GM12878 (cell line): ENCODE measurements around the gene CIAO2B.

Experiments used
- ASH2L ChIP-seq: fragments of 300-600, 200-600 bp; sonication (generic); IDR thresholded peaks from 2 replicates; pipeline ENCODE4 v1.6.1; 2017; ENCODE audit warnings: low read depth, mild to moderate bottlenecking, borderline replicate concordance
- BRCA1 ChIP-seq: IDR thresholded peaks from 2 replicates; pipeline ENCODE4 v1.6.1; 2011; ENCODE audit warnings: low read depth, low read length, improper control_type of control experiment
- CHD1 ChIP-seq: IDR thresholded peaks from 2 replicates; pipeline ENCODE4 v1.6.1; 2012; ENCODE audit warnings: low read depth, low read length, improper control_type of control experiment
- CTCF ChIP-seq, 3 experiments: IDR thresholded peaks in 2 of 3; conservative IDR thresholded peaks in 1 of 3; 2 replicates each; pipeline ENCODE4 v1.5.1; 2011; ENCODE audit warnings: low read depth in 3 of 3, low read length in 3 of 3, mild to moderate bottlenecking in 3 of 3, control low read depth in 2 of 3, moderate library complexity in 2 of 3, inconsistent platforms in 1 of 3, mixed read lengths in 1 of 3; ENCODE audit not compliant: control insufficient read depth in 2 of 3, insufficient read depth in 1 of 3; ENCODE audit errors: extremely low read depth in 1 of 3
- EP300 ChIP-seq, 2 experiments: fragments of 150-350 bp in 1 of 2; IDR thresholded peaks; 2 replicates each; pipeline ENCODE4 v1.6.1; 2011 to 2012; ENCODE audit warnings: low read depth in 2 of 2, low read length in 2 of 2, borderline replicate concordance in 1 of 2, improper control_type of control experiment in 1 of 2, inconsistent platforms in 1 of 2; ENCODE audit not compliant: control insufficient read depth in 1 of 2
- FOXK2 ChIP-seq: fragments of 450-650 bp; IDR thresholded peaks from 2 replicates; pipeline ENCODE4 v1.6.1; 2017; ENCODE audit warnings: mild to moderate bottlenecking, moderate library complexity
- IKZF1 ChIP-seq: fragments of 450-650 bp; conservative IDR thresholded peaks from 2 replicates; pipeline ENCODE4 v1.6.1; 2017; ENCODE audit warnings: antibody characterized with exemption, mild to moderate bottlenecking
- MXI1 ChIP-seq: fragments of 150-350 bp; IDR thresholded peaks from 2 replicates; pipeline ENCODE4 v1.6.1; 2011; ENCODE audit warnings: low read depth, mild to moderate bottlenecking, inconsistent platforms, low read length, improper control_type of control experiment
- POLR2A ChIP-seq: IDR thresholded peaks from 2 replicates; pipeline ENCODE4 v1.6.1; 2011; ENCODE audit warnings: low read depth, mild to moderate bottlenecking, low read length
- POLR2AphosphoS5 ChIP-seq: IDR thresholded peaks from 2 replicates; pipeline ENCODE4 v1.6.1; 2011; ENCODE audit warnings: mild to moderate bottlenecking, low read length, inconsistent platforms
- SP1 ChIP-seq: IDR thresholded peaks from one replicate; pipeline ENCODE4 v1.6.1; 2011; ENCODE audit warnings: low read depth, low read length
- SRF ChIP-seq, 2 experiments: IDR thresholded peaks; 2 replicates each; pipeline ENCODE4 v1.6.1; 2011; ENCODE audit warnings: low read depth in 2 of 2, low read length in 2 of 2, mild to moderate bottlenecking in 1 of 2, moderate library complexity in 1 of 2

- TF ChIP-seq FOXK2, result no peak
- TF ChIP-seq SP1, result no peak
- TF ChIP-seq MXI1, result no peak
- TF ChIP-seq POLR2A, result no peak
- TF ChIP-seq ASH2L, result no peak
- TF ChIP-seq EP300 (IDR thresholded peaks at IDR 0.05; ENCODE audit: borderline replicate concordance in 1 of 2, control insufficient read depth in 1 of 2, low read depth in 2 of 2, low read length in 2 of 2), result no peak
- no peak for TF ChIP-seq CTCF (IDR thresholded peaks at IDR 0.05 in 2 of 3, conservative IDR thresholded peaks at IDR 0.05 in 1 of 3; ENCODE audit: control insufficient read depth in 2 of 3, extremely low read depth in 1 of 3, insufficient read depth in 1 of 3, low read depth in 3 of 3, low read length in 3 of 3)
- TF ChIP-seq POLR2AphosphoS5, result no peak
- no peak for TF ChIP-seq SRF (IDR thresholded peaks at IDR 0.05; ENCODE audit: low read depth in 2 of 2, low read length in 2 of 2)
- TF ChIP-seq CHD1, result no peak
- no peak for TF ChIP-seq BRCA1
- TF ChIP-seq IKZF1, result no peak
These were observed 45.0 kb upstream of the CIAO2B start for GRCh38 chr16:66979011-66979717.
